Measurements from ENCODE around the gene FKBP1A. TPM values are rescaled to one million over a fixed set of nuclear protein-coding genes. Genes with fewer than 3 reads are reported as not detected.
"Not testable (repeated sequence)": the region's sequence is repeated elsewhere in the genome, so short reads cannot be mapped to it uniquely, and the experiment has no call there.

Gene FKBP1A
- total RNA-seq, 1 donor from 2014 or later, result 952 TPM

DNA sequence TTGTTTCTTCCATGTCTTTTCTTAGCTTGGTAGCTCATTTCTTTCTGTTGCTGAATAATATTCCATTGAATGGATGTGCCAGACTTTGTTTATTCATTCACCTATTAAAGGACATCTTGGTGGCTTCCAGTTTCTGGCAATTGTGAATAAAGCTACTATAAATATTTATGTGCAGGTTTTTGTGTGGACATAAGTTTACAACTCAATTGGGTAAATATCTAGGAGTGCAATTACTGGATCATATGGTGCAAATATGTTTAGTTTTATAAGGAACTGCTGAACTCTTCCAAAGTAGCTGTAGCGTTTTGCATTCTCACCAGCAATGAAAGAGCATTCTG is 47.1 kb downstream of the FKBP1A start:
- peaks cover 7% of the 10 kb centered on the region for H3K4me1 Mint-ChIP-seq (ENCODE audit: unreplicated experiment)
- no peak for TF ChIP-seq CTCF (IDR thresholded peaks at IDR 0.05; ENCODE audit: unreplicated experiment)
- H3K27ac Mint-ChIP-seq (ENCODE audit: unreplicated experiment), result no peak overlapping the region
- H3K9me3 Mint-ChIP-seq (ENCODE audit: unreplicated experiment), result no peaks in the 10 kb centered on the region
- H3K36me3 Mint-ChIP-seq (ENCODE audit: low read depth, unreplicated experiment), result peaks cover 24% of the 10 kb centered on the region
- H3K27me3 Mint-ChIP-seq (ENCODE audit: unreplicated experiment), result peaks cover 3% of the 10 kb centered on the region
- no peak for DNase-seq (ENCODE audit: low spot score)
- no peak overlapping the region for H3K4me3 Mint-ChIP-seq (ENCODE audit: unreplicated experiment)

DNA sequence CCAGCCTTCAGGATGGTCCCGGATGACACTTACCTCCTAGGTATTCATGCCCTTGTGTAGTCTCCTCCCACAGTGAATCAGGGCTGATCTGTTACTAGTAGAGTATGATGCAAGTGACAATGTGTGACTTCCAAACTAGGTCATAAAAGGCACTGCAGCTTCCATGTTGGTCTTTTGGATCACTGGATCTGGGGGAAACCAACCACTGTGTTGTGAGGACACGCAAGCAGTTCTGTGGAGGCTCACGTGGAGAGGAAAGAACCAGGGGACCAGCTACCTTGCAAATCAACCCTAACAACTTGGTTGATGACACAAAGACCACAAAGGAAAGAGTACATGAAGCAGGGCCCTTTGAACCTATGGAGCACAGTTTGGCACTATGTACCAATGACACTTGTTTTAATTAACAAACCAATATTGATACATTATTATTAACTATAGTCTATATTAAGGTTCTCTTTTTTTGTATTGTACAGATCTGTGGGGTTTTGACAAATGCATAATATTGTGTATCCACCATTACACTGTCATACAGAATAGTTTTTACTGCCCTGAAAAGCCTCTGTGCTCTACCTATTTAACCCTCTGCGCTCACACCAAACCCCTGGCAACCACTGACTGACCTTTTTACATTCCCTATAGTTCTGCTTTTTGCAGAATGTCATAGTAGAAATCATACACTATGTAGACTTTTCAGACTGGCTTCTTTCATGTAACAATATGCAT is 47.7 kb downstream of the FKBP1A start:
- H3K4me3 Mint-ChIP-seq (ENCODE audit: unreplicated experiment), result no peak overlapping the region
- peaks cover 19% of the 10 kb centered on the region for H3K36me3 Mint-ChIP-seq (ENCODE audit: low read depth, unreplicated experiment)
- no peak for DNase-seq (ENCODE audit: low spot score)
- peaks cover 7% of the 10 kb centered on the region for H3K4me1 Mint-ChIP-seq (ENCODE audit: unreplicated experiment)
- H3K27ac Mint-ChIP-seq (ENCODE audit: unreplicated experiment), result no peak overlapping the region
- H3K27me3 Mint-ChIP-seq (ENCODE audit: unreplicated experiment), result peaks cover 3% of the 10 kb centered on the region
- TF ChIP-seq CTCF (IDR thresholded peaks at IDR 0.05; ENCODE audit: unreplicated experiment), result no peak
- H3K9me3 Mint-ChIP-seq (ENCODE audit: unreplicated experiment), result no peaks in the 10 kb centered on the region

DNA sequence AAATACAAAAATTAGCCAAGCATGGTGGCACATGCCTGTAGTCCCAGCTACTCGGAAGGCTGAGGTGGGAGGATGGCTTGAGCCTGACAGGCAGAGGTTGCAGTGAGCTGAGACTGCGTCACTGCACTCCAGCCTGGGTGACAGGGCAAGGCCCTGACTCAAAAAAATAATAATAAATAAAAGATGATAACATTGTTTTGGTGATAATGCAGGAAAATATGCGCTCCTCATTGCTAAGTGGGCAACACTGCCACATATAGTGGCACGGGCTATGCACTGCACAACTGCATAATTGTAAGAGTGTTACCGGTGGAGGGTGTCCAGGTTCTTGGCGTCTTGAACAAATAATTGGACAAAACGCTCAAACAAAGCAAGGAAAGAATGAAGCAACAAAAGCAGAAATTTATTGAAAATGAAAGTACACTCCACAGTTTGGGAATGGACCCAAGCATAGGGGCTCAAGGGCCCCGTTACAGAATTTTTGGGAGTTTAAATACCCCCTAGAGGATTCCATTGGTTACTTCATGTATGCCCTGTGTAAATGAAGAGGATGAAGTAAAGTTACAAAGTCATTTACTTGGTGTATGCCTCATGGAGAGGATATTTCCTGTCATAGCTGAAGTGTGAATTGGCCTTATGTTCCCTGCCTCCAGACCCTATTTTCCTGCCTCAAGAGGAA is 49.3 kb downstream of the FKBP1A start:
- H3K27ac Mint-ChIP-seq (ENCODE audit: unreplicated experiment), result peak overlapping the region; percentile 64
- TF ChIP-seq CTCF (IDR thresholded peaks at IDR 0.05; ENCODE audit: unreplicated experiment), result peak; percentile 49
- not testable (repeated sequence) for H3K4me1 Mint-ChIP-seq (ENCODE audit: unreplicated experiment); H3K27me3 Mint-ChIP-seq (ENCODE audit: unreplicated experiment); H3K9me3 Mint-ChIP-seq (ENCODE audit: unreplicated experiment); DNase-seq (ENCODE audit: low spot score); H3K4me3 Mint-ChIP-seq (ENCODE audit: unreplicated experiment)
- peaks cover 15% of the 10 kb centered on the region for H3K36me3 Mint-ChIP-seq (ENCODE audit: low read depth, unreplicated experiment)

GRCh38 chr20:1341561-1342265 is 51.1 kb downstream of the FKBP1A start:
- peaks cover 20% of the 10 kb centered on the region for H3K4me1 Mint-ChIP-seq (ENCODE audit: unreplicated experiment)
- H3K36me3 Mint-ChIP-seq (ENCODE audit: low read depth, unreplicated experiment), result peaks cover 5% of the 10 kb centered on the region
- no peak for TF ChIP-seq CTCF (IDR thresholded peaks at IDR 0.05; ENCODE audit: unreplicated experiment)
- H3K27me3 Mint-ChIP-seq (ENCODE audit: unreplicated experiment), result peaks cover 2% of the 10 kb centered on the region
- no peaks in the 10 kb centered on the region for H3K9me3 Mint-ChIP-seq (ENCODE audit: unreplicated experiment)
- no peak overlapping the region for H3K27ac Mint-ChIP-seq (ENCODE audit: unreplicated experiment)
- no peak overlapping the region for H3K4me3 Mint-ChIP-seq (ENCODE audit: unreplicated experiment)
- DNase-seq (ENCODE audit: low spot score), result no peak

GRCh38 chr20:1338801-1339200 is 54.1 kb downstream of the FKBP1A start:
- no peak for TF ChIP-seq CTCF (IDR thresholded peaks at IDR 0.05; ENCODE audit: unreplicated experiment)
- H3K9me3 Mint-ChIP-seq (ENCODE audit: unreplicated experiment), result no peaks in the 10 kb centered on the region
- peaks cover 29% of the 10 kb centered on the region for H3K4me1 Mint-ChIP-seq (ENCODE audit: unreplicated experiment)
- peaks cover 5% of the 10 kb centered on the region for H3K27me3 Mint-ChIP-seq (ENCODE audit: unreplicated experiment)
- H3K27ac Mint-ChIP-seq (ENCODE audit: unreplicated experiment), result no peak overlapping the region
- no peak overlapping the region for H3K4me3 Mint-ChIP-seq (ENCODE audit: unreplicated experiment)
- no peak for DNase-seq (ENCODE audit: low spot score)
- peaks cover 5% of the 10 kb centered on the region for H3K36me3 Mint-ChIP-seq (ENCODE audit: low read depth, unreplicated experiment)
